ENCODE measurements around the gene ESAM. TPM values are rescaled to one million over a fixed set of nuclear protein-coding genes. Genes with fewer than 3 reads are reported as not detected.

ESAM gene
- total RNA-seq, 6 experiments from 2014 or later = 6.1 to 15.3 (median 9.7) TPM

- ATAC-seq = no peak
- TF ChIP-seq CTCF (IDR thresholded peaks at IDR 0.05) = no peak
- TF ChIP-seq POLR2A (IDR thresholded peaks at IDR 0.05) = no peak
- H3K4me3 ChIP-seq = no peak overlapping the region
- no peaks in the 10 kb centered on the region for H3K36me3 ChIP-seq
- H3K4me1 ChIP-seq = peaks cover 0 to 12% (median 0%) of the 10 kb centered on the region in 4 donors
- no peak for DNase-seq
- H3K27ac ChIP-seq = no peak overlapping the region
- intact Hi-C loops (cut with DNase I) = no loop called here
- WGBS (ENCODE audit: insufficient coverage, low coverage, low lambda C conversion rate, missing lambda C conversion rate) = 29% methylated on average over 6 of the region's 6 CpGs
- H3K9me3 ChIP-seq = no peaks in the 10 kb centered on the region
- H3K27me3 ChIP-seq = peaks cover 0 to 6% of the 10 kb centered on the region in 2 donors
These were observed 39.9 kb downstream of the ESAM start for GRCh38 chr11:124722176-124722575.

DNA sequence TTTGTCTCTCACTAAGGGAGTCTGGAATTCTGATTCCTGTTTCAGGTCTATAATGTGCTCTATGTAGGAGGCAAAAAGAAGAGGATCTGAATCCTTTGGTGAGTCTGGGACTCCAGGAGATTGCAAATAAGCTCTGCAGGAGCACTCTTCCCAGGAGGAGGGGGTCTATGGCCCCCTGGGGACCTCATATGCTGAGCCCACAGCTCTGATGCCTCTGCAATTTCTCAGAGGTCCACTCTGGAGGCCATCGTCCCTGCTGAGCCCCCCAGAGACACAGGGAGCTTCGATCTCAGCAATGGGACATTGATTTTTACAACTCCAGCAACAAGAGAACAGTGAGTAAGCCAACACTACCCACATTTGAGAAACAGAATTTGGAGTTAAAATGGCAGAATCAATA, 42.6 kb downstream of the ESAM start:
- TF ChIP-seq POLR2A (IDR thresholded peaks at IDR 0.05) (no peak), CTCF (IDR thresholded peaks at IDR 0.05) (no peak)
- DNase-seq = no peak
- WGBS (ENCODE audit: insufficient coverage, low coverage, low lambda C conversion rate, missing lambda C conversion rate) = 5% methylated on average over 2 of the region's 2 CpGs
- Histone ChIP-seq H3K4me1 (peaks cover 0 to 12% (median 0%) of the 10 kb centered on the region in 4 donors), H3K36me3 (no peaks in the 10 kb centered on the region), H3K27me3 (peaks cover 0 to 6% of the 10 kb centered on the region in 2 donors), H3K4me3 (no peak overlapping the region), H3K9me3 (no peaks in the 10 kb centered on the region), H3K27ac (no peak overlapping the region)
- ATAC-seq = no peak
- intact Hi-C loops (cut with DNase I) = no loop called here

- no peak overlapping the region for H3K4me3 ChIP-seq
- DNase-seq = no peak
- TF ChIP-seq POLR2A (IDR thresholded peaks at IDR 0.05) (no peak), CTCF (IDR thresholded peaks at IDR 0.05) (no peak)
- no peak overlapping the region for H3K27ac ChIP-seq
- no peaks in the 10 kb centered on the region for H3K9me3 ChIP-seq
- H3K27me3 ChIP-seq = peaks cover 0 to 6% of the 10 kb centered on the region in 2 donors
- H3K4me1 ChIP-seq = peaks cover 0 to 12% (median 0%) of the 10 kb centered on the region in 4 donors
- ATAC-seq = no peak
- 57% methylated on average over 11 of the region's 14 CpGs for WGBS (ENCODE audit: insufficient coverage, low coverage, low lambda C conversion rate, missing lambda C conversion rate)
- intact Hi-C loops (cut with DNase I) = no loop called here
- no peaks in the 10 kb centered on the region for H3K36me3 ChIP-seq
These were observed 43.3 kb downstream of the ESAM start for GRCh38 chr11:124718801-124719200.

DNA sequence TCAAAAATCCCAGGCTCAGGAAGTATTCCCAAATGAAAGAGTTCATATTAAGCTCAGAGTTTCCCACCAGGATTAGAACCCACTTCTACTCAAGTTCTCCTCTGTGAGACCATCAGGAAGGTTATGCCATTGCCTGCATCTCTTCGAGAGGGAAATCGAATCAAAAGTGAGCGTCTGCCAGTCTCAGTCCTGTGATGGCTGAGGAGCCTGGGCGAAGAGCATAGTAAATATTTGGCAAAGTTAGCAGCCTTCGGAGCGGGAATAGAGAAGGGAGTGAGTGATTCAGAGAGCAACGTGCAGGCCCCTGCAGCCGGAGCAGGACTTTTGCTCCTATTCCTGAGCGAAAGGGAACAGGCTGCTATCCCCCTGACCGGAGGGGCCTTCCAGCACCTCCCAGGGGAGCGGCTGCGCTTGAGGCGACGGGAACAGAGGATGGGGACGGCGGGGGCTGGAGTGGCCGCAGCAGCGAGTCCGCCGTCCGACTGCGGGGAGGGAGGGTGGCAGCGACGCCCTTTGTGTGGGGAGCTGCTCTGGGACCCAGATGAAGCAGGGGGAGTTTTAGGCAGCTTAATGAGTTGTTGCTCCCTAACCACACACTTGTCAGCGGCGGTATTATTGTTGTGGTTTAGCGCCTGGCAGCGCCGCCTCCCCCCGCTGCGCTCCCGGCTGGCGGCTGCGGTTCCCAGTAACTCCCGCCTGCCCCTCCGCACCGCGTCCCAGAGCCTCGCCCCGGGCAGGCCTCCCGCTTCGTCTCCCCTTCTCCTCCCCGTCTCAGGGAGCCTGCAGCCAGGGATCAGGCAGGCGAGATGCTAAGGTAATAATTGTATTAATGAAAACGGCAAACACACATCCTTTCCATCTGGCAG, 44.1 kb downstream of the ESAM start:
- Histone ChIP-seq H3K4me1 (peaks cover 0 to 12% (median 0%) of the 10 kb centered on the region in 4 donors), H3K4me3 (peak overlapping the region in 2 of 3 donors; percentile 25 to 31), H3K36me3 (no peaks in the 10 kb centered on the region), H3K9me3 (no peaks in the 10 kb centered on the region), H3K27me3 (peaks cover 0 to 6% of the 10 kb centered on the region in 2 donors), H3K27ac (no peak overlapping the region)
- 2% methylated on average over 20 of the region's 45 CpGs for whole genome bisulfite sequencing (ENCODE audit: insufficient coverage, low coverage, low lambda C conversion rate, missing lambda C conversion rate)
- ATAC-seq = peak; percentile 47 to 68 (median 60)
- intact Hi-C loops (cut with DNase I) = no loop called here
- TF ChIP-seq CTCF (IDR thresholded peaks at IDR 0.05) = no peak
- TF ChIP-seq POLR2A (IDR thresholded peaks at IDR 0.05) = no peak
- no peak for DNase-seq

Data from right lobe of liver (tissue), 6 donors.